A673 (cell line): Measurements from ENCODE around the gene TRERF1. TPM values are rescaled to one million over a fixed set of nuclear protein-coding genes. Genes with fewer than 3 reads are reported as not detected.

Experiments used
- BruUV-seq: library from RNA; stranded (reverse); fragments of 400-500 nt; replicated peaks from 2 replicates; lab custom pipeline; 2021; lab: Mats Ljungman, UMichigan
- CTCF ChIA-PET: fragments of 300-600 bp; sonication (Branson Sonifier 250); formaldehyde crosslinking; loops from one replicate; lab custom pipeline; 2022; ENCODE audit warnings: antibody characterized with exemption; lab: Charles Lee
- POLR2A ChIA-PET: fragments of 300-600 bp; sonication (Branson Sonifier 250); formaldehyde crosslinking; loops from one replicate; lab custom pipeline; 2022; ENCODE audit warnings: antibody characterized with exemption; ENCODE audit not compliant: low non-redundant PET; lab: Charles Lee
- DNase-seq: peaks from one replicate; pipeline ENCODE4 v3.0.0-alpha.2; 2015; ENCODE audit warnings: low spot score
- H3K27ac ChIP-seq: fragments of 200-600 bp; sonication (generic); 2 replicates; pipeline ENCODE4 v1.5.1; 2016; ENCODE audit warnings: mixed run types, low read depth, mild to moderate bottlenecking, mixed read lengths, antibody characterized with exemption, low read length; ENCODE audit not compliant: poor library complexity, severe bottlenecking
- H3K27me3 ChIP-seq: fragments of 200-600 bp; sonication (generic); replicated peaks from 2 replicates; pipeline ENCODE4 v1.6.1; 2017; ENCODE audit warnings: mixed run types, low read depth, mild to moderate bottlenecking, mixed read lengths, antibody characterized with exemption, low read length; ENCODE audit not compliant: insufficient read depth, poor library complexity
- H3K36me3 ChIP-seq: fragments of 200-600 bp; sonication (generic); 2 replicates; pipeline ENCODE4 v1.6.1; 2016; ENCODE audit warnings: mixed run types, mild to moderate bottlenecking, mixed read lengths, antibody characterized with exemption, low read length; ENCODE audit not compliant: insufficient read depth, poor library complexity, severe bottlenecking
- H3K4me1 ChIP-seq: fragments of 200-600 bp; sonication (generic); 2 replicates; pipeline ENCODE4 v1.6.1; 2017; ENCODE audit warnings: mixed run types, mild to moderate bottlenecking, mixed read lengths, antibody characterized with exemption, low read length; ENCODE audit not compliant: insufficient read depth, poor library complexity, severe bottlenecking
- H3K4me3 ChIP-seq: fragments of 200-600 bp; sonication (generic); 2 replicates; pipeline ENCODE4 v1.5.1; 2016; ENCODE audit warnings: low read depth, mixed run types, mild to moderate bottlenecking, mixed read lengths, low read length; ENCODE audit not compliant: poor library complexity, severe bottlenecking
- H3K9me3 ChIP-seq: fragments of 200-600 bp; sonication (generic); 2 replicates; pipeline ENCODE4 v1.6.1; 2016; ENCODE audit warnings: mixed run types, low read depth, mild to moderate bottlenecking, mixed read lengths, antibody characterized with exemption, low read length; ENCODE audit not compliant: poor library complexity, severe bottlenecking
- CTCF ChIP-seq: fragments of 300-800, 200-600 bp; sonication (generic); conservative IDR thresholded peaks from 2 replicates; pipeline ENCODE4 v1.5.1; 2017; ENCODE audit warnings: low read depth, mild to moderate bottlenecking, antibody characterized with exemption, low read length, moderate library complexity, mixed read lengths
- EZH2 ChIP-seq: fragments of 200-600 bp; sonication (generic); IDR thresholded peaks from 2 replicates; pipeline ENCODE4 v1.6.1; 2017; ENCODE audit warnings: borderline replicate concordance, low read depth, mild to moderate bottlenecking, mixed read lengths, antibody characterized with exemption, low read length; ENCODE audit not compliant: poor library complexity, severe bottlenecking
- intact Hi-C: fragments of 100-400 bp; cut with micrococcal nuclease; formaldehyde crosslinking; loops from one replicate; pipeline ENCODE4 v1.10.0; 2022; ENCODE audit not compliant: unreplicated experiment
- total RNA-seq: library from RNA; stranded (reverse); gene quantifications from 2 replicates; pipeline ENCODE4 v1.2.3, GENCODE V29; 2021

Gene TRERF1
- total RNA-seq, 1 experiment from 2014 or later, result 9.5 TPM

DNA sequence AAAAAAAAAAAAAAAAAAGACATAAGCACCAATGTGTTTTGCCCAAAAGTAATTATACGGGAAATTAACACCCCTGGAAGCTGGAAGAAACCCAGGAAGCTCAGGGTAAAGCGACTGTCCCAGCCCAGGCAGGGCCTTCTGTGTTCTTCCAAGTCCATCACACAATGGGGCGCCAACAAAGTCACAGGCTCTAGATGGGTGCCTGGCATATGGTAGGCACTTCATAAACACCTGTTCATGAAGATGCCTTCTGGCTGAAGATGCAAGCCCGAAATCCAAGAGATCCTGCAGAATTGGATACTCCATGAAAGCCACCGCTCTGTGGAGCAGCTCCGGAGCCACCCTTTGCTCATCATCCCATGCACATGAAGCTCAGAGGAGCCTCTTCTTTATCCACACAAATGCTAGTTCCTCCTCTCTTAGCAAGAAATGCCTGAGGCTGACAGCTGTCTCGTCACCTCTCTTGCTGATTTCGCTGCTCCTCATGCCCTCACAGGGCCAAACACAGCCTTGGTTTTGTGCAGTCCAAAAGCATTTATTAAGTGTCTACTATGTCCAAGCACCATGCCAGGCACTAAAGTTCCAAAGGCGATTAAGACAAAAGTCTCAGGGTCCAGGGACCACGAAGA lies 76.6 kb downstream of the TRERF1 start:
- TF ChIP-seq CTCF (no peak), EZH2 (no peak)
- H3K4me3 ChIP-seq, result no peak overlapping the region
- H3K27me3 ChIP-seq, result no peaks in the 10 kb centered on the region
- H3K4me1 ChIP-seq, result no peaks in the 10 kb centered on the region
- H3K36me3 ChIP-seq, result no peaks in the 10 kb centered on the region
- intact Hi-C loops, result no loop called here
- no TSS peak for BruUV-seq
- no peak for DNase-seq
- no peak overlapping the region for H3K27ac ChIP-seq
- ChIA-PET POLR2A (no interaction called here), CTCF (no interaction called here)
- no peaks in the 10 kb centered on the region for H3K9me3 ChIP-seq

DNA sequence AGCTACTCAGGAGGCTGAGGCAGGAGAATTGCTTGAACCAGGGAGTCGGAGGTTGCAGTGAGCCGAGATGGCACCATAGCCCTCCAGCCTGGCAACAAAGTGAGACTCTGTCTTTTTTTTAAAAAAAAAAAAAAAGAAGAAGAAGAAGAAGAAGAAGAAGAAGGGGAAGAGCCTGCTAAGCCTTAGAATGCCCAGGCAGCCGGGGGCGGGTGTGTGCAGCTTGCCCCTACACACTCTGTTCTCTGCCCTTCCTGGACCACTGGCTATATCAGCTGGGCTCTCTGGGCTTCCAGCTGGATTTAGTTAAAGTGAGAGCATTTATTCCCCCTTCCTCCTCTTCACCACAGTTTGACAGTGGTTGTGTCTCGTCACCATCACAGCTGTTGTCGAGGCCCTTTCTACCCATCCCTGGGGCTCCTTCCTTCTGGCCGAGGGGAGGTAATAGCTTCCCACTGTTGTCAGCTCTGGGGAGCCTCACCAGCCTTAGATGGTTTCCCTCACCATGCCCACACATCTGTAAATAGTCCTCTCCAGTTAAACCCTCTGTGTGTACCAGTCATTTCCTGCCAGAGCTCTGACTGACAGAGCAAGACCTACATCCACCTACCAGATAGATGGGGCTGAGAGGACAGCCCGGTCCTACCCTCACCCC lies 77.6 kb downstream of the TRERF1 start:
- Histone ChIP-seq H3K4me1 (no peaks in the 10 kb centered on the region), H3K4me3 (no peak overlapping the region), H3K9me3 (no peaks in the 10 kb centered on the region), H3K36me3 (no peaks in the 10 kb centered on the region), H3K27me3 (no peaks in the 10 kb centered on the region), H3K27ac (no peak overlapping the region)
- ChIA-PET CTCF (interaction anchor here (0.6 kb wide), 1 partner anchor 78 kb away, joined by 5 read pairs; the partner anchor contains the start of gene TRERF1), POLR2A (no interaction called here)
- no peak for TF ChIP-seq EZH2
- TF ChIP-seq CTCF, result no peak
- peak; percentile 6 for DNase-seq
- intact Hi-C loops, result no loop called here
- BruUV-seq, result no TSS peak

GRCh38 chr6:42372699-42373098 lies 79.0 kb downstream of the TRERF1 start:
- no peaks in the 10 kb centered on the region for H3K9me3 ChIP-seq
- H3K36me3 ChIP-seq, result no peaks in the 10 kb centered on the region
- ChIA-PET POLR2A (no interaction called here), CTCF (no interaction called here)
- TF ChIP-seq CTCF, result no peak
- no peak for TF ChIP-seq EZH2
- no peak overlapping the region for H3K27ac ChIP-seq
- BruUV-seq, result no TSS peak
- H3K4me1 ChIP-seq, result no peaks in the 10 kb centered on the region
- DNase-seq, result no peak
- H3K4me3 ChIP-seq, result no peak overlapping the region
- intact Hi-C loops, result no loop called here
- no peaks in the 10 kb centered on the region for H3K27me3 ChIP-seq
